Measurements from ENCODE around the gene FASTK. TPM values are rescaled to one million over a fixed set of nuclear protein-coding genes. Genes with fewer than 3 reads are reported as not detected.
"Not testable (repeated sequence)": the region's sequence is repeated elsewhere in the genome, so short reads cannot be mapped to it uniquely, and the experiment has no call there.

The FASTK gene
- total RNA-seq, 1 experiment from 2014 or later, result 92.8 TPM

- Histone ChIP-seq H3K27me3 (no peaks in the 10 kb centered on the region), H3K27ac (no peak overlapping the region), H3K9me3 (replicated peaks) (no peaks in the 10 kb centered on the region), H3K36me3 (no peaks in the 10 kb centered on the region), H3K4me1 (peaks cover 17% of the 10 kb centered on the region), H3K4me3 (no peak overlapping the region)
- no peak for DNase-seq
Measured at GRCh38 chr7:151034312-151035025, 46.1 kb downstream of the FASTK start.

GRCh38 chr7:151033864-151034249 is 46.8 kb downstream of the FASTK start:
- H3K36me3 ChIP-seq, result no peaks in the 10 kb centered on the region
- no peak overlapping the region for H3K27ac ChIP-seq
- DNase-seq, result no peak
- no peak overlapping the region for H3K4me3 ChIP-seq
- no peaks in the 10 kb centered on the region for H3K27me3 ChIP-seq
- no peaks in the 10 kb centered on the region for H3K9me3 ChIP-seq (replicated peaks)
- H3K4me1 ChIP-seq, result peaks cover 14% of the 10 kb centered on the region

- H3K9me3 ChIP-seq (replicated peaks), result no peaks in the 10 kb centered on the region
- H3K27ac ChIP-seq, result no peak overlapping the region
- H3K4me3 ChIP-seq, result no peak overlapping the region
Measured at GRCh38 chr7:151032936-151033863, 47.4 kb downstream of the FASTK start.

GRCh38 chr7:151031011-151031410 is 49.6 kb downstream of the FASTK start:
- no peak overlapping the region for H3K27ac ChIP-seq
- H3K4me1 ChIP-seq, result peaks cover 14% of the 10 kb centered on the region; the same call in 1 of the 2 replicates
- no peak overlapping the region for H3K4me3 ChIP-seq
- no peak for DNase-seq
- H3K36me3 ChIP-seq, result no peaks in the 10 kb centered on the region
- no peaks in the 10 kb centered on the region for H3K27me3 ChIP-seq
- no peaks in the 10 kb centered on the region for H3K9me3 ChIP-seq (replicated peaks)

More at GRCh38 chr7:151032936-151033863, 47.4 kb downstream of the FASTK start:
- Histone ChIP-seq H3K27me3 (no peaks in the 10 kb centered on the region), H3K4me1 (peaks cover 8% of the 10 kb centered on the region; the same call in 1 of the 2 replicates), H3K36me3 (no peaks in the 10 kb centered on the region)
- no peak for DNase-seq

GRCh38 chr7:151028948-151029501 is 51.6 kb downstream of the FASTK start:
- Histone ChIP-seq H3K27me3 (no peaks in the 10 kb centered on the region), H3K27ac (peak overlapping the region; percentile 21; the same call in 1 of the 2 replicates), H3K4me1 (peaks cover 14% of the 10 kb centered on the region; the same call in 1 of the 2 replicates), H3K9me3 (replicated peaks) (no peaks in the 10 kb centered on the region), H3K4me3 (peak overlapping the region; percentile 83), H3K36me3 (no peaks in the 10 kb centered on the region)
- DNase-seq, result no peak

GRCh38 chr7:151028131-151028947 is 52.3 kb downstream of the FASTK start, which contains the start of gene ABCB8:
Gene ABCB8, plus strand, starts transcription at chr7:151028450. Its CDS starts 66 bp downstream, at chr7:151028516.
- H3K9me3 ChIP-seq (replicated peaks), result no peaks in the 10 kb centered on the region
- DNase-seq, result peak; percentile 99 to 100
- peaks cover 14% of the 10 kb centered on the region; the same call in 1 of the 2 replicates for H3K4me1 ChIP-seq
- H3K36me3 ChIP-seq, result no peaks in the 10 kb centered on the region
- H3K4me3 ChIP-seq, result peak within 1 kb of the TSS; percentile 83
- H3K27ac ChIP-seq, result peak within 1 kb of the TSS; percentile 21; the same call in 1 of the 2 replicates
- H3K27me3 ChIP-seq, result no peaks in the 10 kb centered on the region; the same call in 1 of the 2 replicates

GRCh38 chr7:151027728-151028130 is 52.9 kb downstream of the FASTK start:
- H3K27ac ChIP-seq; H3K27me3 ChIP-seq; DNase-seq; H3K9me3 ChIP-seq (replicated peaks); H3K36me3 ChIP-seq: not testable (repeated sequence)
- Histone ChIP-seq H3K4me1 (peaks cover 14% of the 10 kb centered on the region; the same call in 1 of the 2 replicates), H3K4me3 (peak overlapping the region; percentile 83)

- not testable (repeated sequence) for H3K27ac ChIP-seq; DNase-seq; H3K27me3 ChIP-seq; H3K4me3 ChIP-seq; H3K9me3 ChIP-seq (replicated peaks); H3K36me3 ChIP-seq
- peaks cover 14% of the 10 kb centered on the region; the same call in 1 of the 2 replicates for H3K4me1 ChIP-seq
Measured at GRCh38 chr7:151026771-151027727, 53.6 kb downstream of the FASTK start.

Other genes with a start within 250 kb of the FASTK start
- gene AOC1, start 228.3 kb downstream of the FASTK start, total RNA-seq (2014; rRNA removed; shearing (Covaris generic)), result not detected in 2 replicates
- gene KCNH2, start 102.5 kb downstream of the FASTK start, total RNA-seq (2014; rRNA removed; shearing (Covaris generic)), result 15.9 and 19.3 TPM in 2 replicates
- gene NOS3, start 89.8 kb downstream of the FASTK start, total RNA-seq (2014; rRNA removed; shearing (Covaris generic)), result 0.05 and 0.20 TPM in 2 replicates
- 0.08 TPM in 1 of 2 replicates, not detected in the other for gene ATG9B, start 56.3 kb downstream of the FASTK start, total RNA-seq (2014; rRNA removed; shearing (Covaris generic))
- 20.8 and 22.3 TPM in 2 replicates for gene ABCB8, start 52.4 kb downstream of the FASTK start, total RNA-seq (2014; rRNA removed; shearing (Covaris generic))
- gene ASIC3, start 32.3 kb downstream of the FASTK start, total RNA-seq (2014; rRNA removed; shearing (Covaris generic)), result 1.3 and 1.5 TPM in 2 replicates
- 34.3 and 39.2 TPM in 2 replicates for gene CDK5, start 22.9 kb downstream of the FASTK start, total RNA-seq (2014; rRNA removed; shearing (Covaris generic))
- 129 and 132 TPM in 2 replicates for gene SLC4A2, start 21.2 kb downstream of the FASTK start, total RNA-seq (2014; rRNA removed; shearing (Covaris generic))
- 43.5 and 44.2 TPM in 2 replicates for gene TMUB1, start 2.7 kb upstream of the FASTK start, total RNA-seq (2014; rRNA removed; shearing (Covaris generic))
- 59.7 and 62.9 TPM in 2 replicates for gene AGAP3, start 5.7 kb upstream of the FASTK start, total RNA-seq (2014; rRNA removed; shearing (Covaris generic))
- gene GBX1, start 86.9 kb upstream of the FASTK start, total RNA-seq (2014; rRNA removed; shearing (Covaris generic)), result 0.48 and 0.95 TPM in 2 replicates
- gene ASB10, start 106.4 kb upstream of the FASTK start, total RNA-seq (2014; rRNA removed; shearing (Covaris generic)), result not detected in 2 replicates
- not detected in 2 replicates for gene H2BK1, start 129.7 kb upstream of the FASTK start, total RNA-seq (2014; rRNA removed; shearing (Covaris generic))
- gene ABCF2, start 146.4 kb upstream of the FASTK start, total RNA-seq (2014; rRNA removed; shearing (Covaris generic)), result 77.6 and 77.7 TPM in 2 replicates
- 27.7 and 28.2 TPM in 2 replicates for gene CHPF2, start 151.7 kb upstream of the FASTK start, total RNA-seq (2014; rRNA removed; shearing (Covaris generic))
- 91.8 and 106 TPM in 2 replicates for gene SMARCD3, start 167.9 kb upstream of the FASTK start, total RNA-seq (2014; rRNA removed; shearing (Covaris generic))

All from SJCRH30 (cell line).